GM20000 (cell line): Measurements from ENCODE around the gene ADGRL3.

Source experiments
- DNase-seq: peaks from one replicate; pipeline ENCODE4 v3.0.0; 2012; ENCODE audit warnings: low spot score
- TF ChIP-seq, protein P1 (sequence below): IDR thresholded peaks from 2 replicates; pipeline ENCODE4 v1.5.1; 2012; ENCODE audit warnings: mild to moderate bottlenecking, control low read depth; ENCODE audit errors: extremely low read depth, missing control alignments

Gene ADGRL3

DNA sequence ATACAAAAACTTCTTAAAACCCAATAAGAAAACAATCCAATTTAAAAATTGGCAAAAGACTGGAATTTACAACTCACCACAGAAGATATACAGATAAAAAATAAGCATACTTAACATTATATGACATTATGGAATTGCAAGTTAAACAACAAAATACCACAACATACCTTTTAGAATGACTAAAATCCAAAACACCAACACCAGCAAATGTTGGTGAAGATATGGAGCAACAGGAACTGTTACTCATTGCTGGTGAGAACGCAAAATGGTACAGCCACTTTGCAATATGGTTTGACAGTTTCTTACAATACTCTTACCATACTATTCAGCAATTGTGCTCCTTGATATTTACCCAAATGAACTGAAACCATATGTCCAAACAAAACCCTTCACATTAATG is 112.4 kb downstream of the ADGRL3 start:
- DNase-seq: no peak
- TF ChIP-seq, protein P1, sequence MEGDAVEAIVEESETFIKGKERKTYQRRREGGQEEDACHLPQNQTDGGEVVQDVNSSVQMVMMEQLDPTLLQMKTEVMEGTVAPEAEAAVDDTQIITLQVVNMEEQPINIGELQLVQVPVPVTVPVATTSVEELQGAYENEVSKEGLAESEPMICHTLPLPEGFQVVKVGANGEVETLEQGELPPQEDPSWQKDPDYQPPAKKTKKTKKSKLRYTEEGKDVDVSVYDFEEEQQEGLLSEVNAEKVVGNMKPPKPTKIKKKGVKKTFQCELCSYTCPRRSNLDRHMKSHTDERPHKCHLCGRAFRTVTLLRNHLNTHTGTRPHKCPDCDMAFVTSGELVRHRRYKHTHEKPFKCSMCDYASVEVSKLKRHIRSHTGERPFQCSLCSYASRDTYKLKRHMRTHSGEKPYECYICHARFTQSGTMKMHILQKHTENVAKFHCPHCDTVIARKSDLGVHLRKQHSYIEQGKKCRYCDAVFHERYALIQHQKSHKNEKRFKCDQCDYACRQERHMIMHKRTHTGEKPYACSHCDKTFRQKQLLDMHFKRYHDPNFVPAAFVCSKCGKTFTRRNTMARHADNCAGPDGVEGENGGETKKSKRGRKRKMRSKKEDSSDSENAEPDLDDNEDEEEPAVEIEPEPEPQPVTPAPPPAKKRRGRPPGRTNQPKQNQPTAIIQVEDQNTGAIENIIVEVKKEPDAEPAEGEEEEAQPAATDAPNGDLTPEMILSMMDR: no peak

DNA sequence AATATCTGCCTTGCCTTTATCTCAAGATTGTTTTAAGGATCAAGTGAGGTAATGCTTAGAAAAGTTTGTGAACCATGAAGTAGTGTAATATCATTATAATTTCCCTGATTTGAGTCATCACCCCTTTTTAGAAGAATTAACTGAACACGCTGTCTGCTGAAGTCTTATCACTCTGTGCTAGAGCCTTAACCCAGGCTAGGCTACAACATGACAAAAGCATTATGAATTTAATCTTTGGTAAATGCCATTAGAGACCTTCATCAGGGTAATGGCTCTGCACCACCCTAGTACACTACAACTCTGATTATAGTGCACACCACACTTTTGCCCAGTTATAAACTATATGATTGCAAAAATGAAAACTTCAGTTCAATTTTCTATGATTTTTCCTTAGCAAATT is 118.3 kb downstream of the ADGRL3 start:
- DNase-seq: no peak
- TF ChIP-seq, protein P1: no peak

DNA sequence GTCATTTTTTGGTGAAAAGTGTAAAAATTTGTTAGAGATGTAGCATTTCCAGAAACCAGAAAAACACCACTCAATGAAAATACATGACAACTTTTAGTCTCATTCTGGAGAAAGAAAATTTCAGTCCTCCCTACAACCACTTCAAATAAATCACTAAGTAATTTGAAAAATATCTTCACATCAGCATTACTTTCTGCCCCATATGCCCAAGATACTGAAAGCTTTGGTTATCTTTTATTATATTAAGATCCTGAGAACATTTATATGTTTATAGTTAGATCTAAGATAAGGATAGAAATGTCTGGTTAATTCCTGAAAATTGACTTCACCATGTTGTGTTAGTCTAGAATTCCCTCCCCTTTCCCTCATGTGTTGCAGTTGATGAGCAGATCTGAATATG is 119.0 kb downstream of the ADGRL3 start:
- TF ChIP-seq, protein P1: no peak
- DNase-seq: no peak

DNA sequence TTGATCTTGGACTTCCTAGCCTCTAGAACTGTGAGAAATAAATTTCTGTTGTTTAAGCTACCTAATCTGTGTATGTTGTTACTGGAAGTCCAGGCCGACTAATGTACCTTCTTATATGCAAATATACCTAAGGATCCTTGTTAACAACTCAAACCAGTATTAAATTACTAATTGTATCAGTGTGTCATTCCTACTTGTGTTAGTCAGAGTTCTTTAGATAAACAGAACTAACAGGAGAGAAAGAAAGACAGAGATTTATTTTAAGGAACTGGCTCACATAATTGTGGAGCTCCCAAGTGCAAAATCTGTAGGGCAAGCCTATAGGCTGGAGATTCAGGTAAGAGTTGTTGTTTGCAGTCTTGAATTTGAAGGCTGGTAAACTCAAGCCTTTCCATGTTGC is 120.0 kb downstream of the ADGRL3 start:
- TF ChIP-seq, protein P1: no peak
- DNase-seq: no peak

DNA sequence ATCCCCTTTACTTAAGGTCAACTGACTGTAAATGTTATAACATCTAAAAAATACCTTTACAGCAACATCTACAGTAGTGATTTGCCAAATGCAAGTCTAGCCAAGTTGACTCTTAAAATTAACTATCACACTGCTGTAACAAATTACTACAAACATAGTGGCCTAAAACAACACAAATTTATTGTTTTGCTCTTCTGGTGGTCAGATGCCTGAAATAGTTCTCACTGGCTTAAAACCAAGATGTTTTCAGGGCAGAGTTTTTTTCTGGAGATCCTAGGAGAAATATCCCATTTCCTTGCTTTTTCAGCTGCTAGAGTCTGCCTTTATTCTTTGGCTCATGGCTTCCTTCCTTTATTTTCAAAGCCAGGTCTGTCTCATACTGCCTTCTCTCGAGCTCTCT is 120.5 kb downstream of the ADGRL3 start:
- TF ChIP-seq, protein P1: no peak
- no peak for DNase-seq

DNA sequence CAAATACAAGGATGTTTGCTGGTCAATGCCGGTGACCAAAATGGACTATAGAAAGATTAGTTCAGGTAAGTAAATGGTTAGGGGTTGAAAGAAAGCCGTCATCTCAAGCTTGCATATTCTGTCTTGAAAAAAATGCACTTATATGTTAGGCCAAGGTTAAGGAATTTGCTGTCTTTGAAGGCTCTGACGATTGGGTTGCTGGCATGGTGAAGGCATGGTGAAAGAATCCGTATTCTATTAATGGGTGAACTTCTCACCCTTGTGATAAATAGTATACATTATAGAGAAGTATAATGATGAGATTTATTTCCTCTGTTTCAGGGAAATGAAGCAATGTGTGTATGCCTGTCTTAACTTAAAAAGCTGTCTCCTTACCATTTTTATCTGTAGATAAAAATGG is 132.6 kb downstream of the ADGRL3 start:
- no peak for DNase-seq
- TF ChIP-seq, protein P1: no peak

DNA sequence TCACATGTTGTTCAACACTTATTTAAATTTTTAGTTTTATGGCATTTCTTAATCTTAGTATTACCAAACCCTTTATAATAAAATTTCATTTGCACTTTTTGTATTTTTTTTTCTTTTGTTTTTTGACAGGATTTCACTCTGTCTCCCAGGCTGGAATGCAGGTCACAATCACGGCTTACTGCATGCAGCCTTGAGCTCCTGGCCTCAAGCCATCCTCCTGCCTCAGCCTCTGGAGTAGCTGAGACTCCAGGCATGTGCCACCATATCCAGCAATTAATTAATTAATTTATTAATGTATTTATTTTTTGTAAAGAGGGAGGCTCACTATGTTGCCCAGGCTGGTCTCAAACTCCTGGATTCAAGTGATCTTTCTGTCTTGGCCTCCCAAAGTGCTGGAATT is 133.4 kb downstream of the ADGRL3 start:
- TF ChIP-seq, protein P1: no peak

More for the DNA sequence above, 133.4 kb downstream of the ADGRL3 start:
- DNase-seq: no peak
